ENCODE results near the gene CDC20. TPM values are rescaled to one million over a fixed set of nuclear protein-coding genes. Genes with fewer than 3 reads are reported as not detected.

Gene CDC20
- total RNA-seq, 1 experiment from 2014 or later, result 123 TPM

- H3K36me3 Mint-ChIP-seq (ENCODE audit: insufficient read depth, unreplicated experiment), result peaks cover 12% of the 10 kb centered on the region
- CTCF ChIA-PET, result interaction anchor here (0.6 kb wide), 1 partner anchor 115 kb away, joined by 3 read pairs; no protein-coding TSS in a partner anchor
- H3K4me1 Mint-ChIP-seq (ENCODE audit: low read depth, unreplicated experiment), result peaks cover 15% of the 10 kb centered on the region
- no peaks in the 10 kb centered on the region for H3K4me1 ChIP-seq
- no peak for TF ChIP-seq CTCF (IDR thresholded peaks at IDR 0.05; ENCODE audit: insufficient read depth in 1 of 2, low read depth in 1 of 2, low read length in 1 of 2, severe bottlenecking in 1 of 2, unreplicated experiment in 1 of 2)
- H3K27me3 Mint-ChIP-seq (ENCODE audit: insufficient read depth, unreplicated experiment), result no peaks in the 10 kb centered on the region
- H3K4me3 ChIP-seq (ENCODE audit: low read depth, low read length), result no peak overlapping the region
- H3K27me3 ChIP-seq (replicated peaks; ENCODE audit: control insufficient read depth, insufficient read depth, low read length), result no peaks in the 10 kb centered on the region
- H3K4me3 Mint-ChIP-seq (ENCODE audit: unreplicated experiment), result no peak overlapping the region
- no peaks in the 10 kb centered on the region for H3K9me3 Mint-ChIP-seq (ENCODE audit: unreplicated experiment)
- peak overlapping the region; percentile 15 for H3K27ac Mint-ChIP-seq (ENCODE audit: unreplicated experiment)
- no peak for DNase-seq
- intact Hi-C loops (cut with micrococcal nuclease; ENCODE audit: unreplicated experiment), result no loop called here
- BruUV-seq (replicated peaks), result no TSS peak
- no peaks in the 10 kb centered on the region; the same call in 1 of the 2 replicates for H3K36me3 ChIP-seq (ENCODE audit: control insufficient read depth, insufficient read depth, low read length)
- POLR2A ChIA-PET, result interaction anchor here (0.6 kb wide), 1 partner anchor 107 kb away, joined by 4 read pairs; the partner anchor contains the start of gene C1orf210
- no peaks in the 10 kb centered on the region for H3K9me3 ChIP-seq
Measured at GRCh38 chr1:43392702-43393101, 33.9 kb downstream of the CDC20 start.

GRCh38 chr1:43395523-43395922, 36.7 kb downstream of the CDC20 start:
- H3K27me3 Mint-ChIP-seq (ENCODE audit: insufficient read depth, unreplicated experiment), result no peaks in the 10 kb centered on the region

GRCh38 chr1:43396059-43396458, 37.3 kb downstream of the CDC20 start:
- no peak for DNase-seq
- no peak overlapping the region for H3K4me3 Mint-ChIP-seq (ENCODE audit: unreplicated experiment)
- no peaks in the 10 kb centered on the region for H3K36me3 Mint-ChIP-seq (ENCODE audit: insufficient read depth, unreplicated experiment)
- BruUV-seq (replicated peaks), result no TSS peak
- H3K27me3 Mint-ChIP-seq (ENCODE audit: insufficient read depth, unreplicated experiment), result no peaks in the 10 kb centered on the region
- Histone ChIP-seq H3K36me3 (ENCODE audit: control insufficient read depth, insufficient read depth, low read length) (no peaks in the 10 kb centered on the region; the same call in 1 of the 2 replicates), H3K4me1 (no peaks in the 10 kb centered on the region), H3K27me3 (replicated peaks; ENCODE audit: control insufficient read depth, insufficient read depth, low read length) (no peaks in the 10 kb centered on the region), H3K4me3 (ENCODE audit: low read depth, low read length) (no peak overlapping the region), H3K9me3 (no peaks in the 10 kb centered on the region)
- no peaks in the 10 kb centered on the region for H3K9me3 Mint-ChIP-seq (ENCODE audit: unreplicated experiment)
- intact Hi-C loops (cut with micrococcal nuclease; ENCODE audit: unreplicated experiment), result no loop called here
- no peaks in the 10 kb centered on the region for H3K4me1 Mint-ChIP-seq (ENCODE audit: low read depth, unreplicated experiment)
- no peak overlapping the region for H3K27ac Mint-ChIP-seq (ENCODE audit: unreplicated experiment)
- ChIA-PET CTCF (no interaction called here), POLR2A (no interaction called here)
- TF ChIP-seq CTCF (IDR thresholded peaks at IDR 0.05; ENCODE audit: insufficient read depth in 1 of 2, low read depth in 1 of 2, low read length in 1 of 2, severe bottlenecking in 1 of 2, unreplicated experiment in 1 of 2), result no peak

More at GRCh38 chr1:43395523-43395922, 36.7 kb downstream of the CDC20 start:
- no peak for DNase-seq
- no peaks in the 10 kb centered on the region for H3K4me1 Mint-ChIP-seq (ENCODE audit: low read depth, unreplicated experiment)
- no peaks in the 10 kb centered on the region for H3K9me3 ChIP-seq
- POLR2A ChIA-PET, result no interaction called here
- CTCF ChIA-PET, result no interaction called here
- H3K4me3 Mint-ChIP-seq (ENCODE audit: unreplicated experiment), result no peak overlapping the region
- TF ChIP-seq CTCF (IDR thresholded peaks at IDR 0.05; ENCODE audit: insufficient read depth in 1 of 2, low read depth in 1 of 2, low read length in 1 of 2, severe bottlenecking in 1 of 2, unreplicated experiment in 1 of 2), result no peak
- H3K27me3 ChIP-seq (replicated peaks; ENCODE audit: control insufficient read depth, insufficient read depth, low read length), result no peaks in the 10 kb centered on the region
- no peak overlapping the region for H3K4me3 ChIP-seq (ENCODE audit: low read depth, low read length)
- no peaks in the 10 kb centered on the region for H3K4me1 ChIP-seq
- H3K36me3 Mint-ChIP-seq (ENCODE audit: insufficient read depth, unreplicated experiment), result no peaks in the 10 kb centered on the region
- H3K36me3 ChIP-seq (ENCODE audit: control insufficient read depth, insufficient read depth, low read length), result no peaks in the 10 kb centered on the region; the same call in 1 of the 2 replicates
- H3K27ac Mint-ChIP-seq (ENCODE audit: unreplicated experiment), result no peak overlapping the region
- intact Hi-C loops (cut with micrococcal nuclease; ENCODE audit: unreplicated experiment), result no loop called here
- no peaks in the 10 kb centered on the region for H3K9me3 Mint-ChIP-seq (ENCODE audit: unreplicated experiment)
- no TSS peak for BruUV-seq (replicated peaks)

All from Caco-2 (cell line).